HCT116 (cell line): ENCODE results near the gene TMEM222. TPM values are rescaled to one million over a fixed set of nuclear protein-coding genes. Genes with fewer than 3 reads are reported as not detected.

Source experiments
- ATAC-seq: fragments of 200-7000 bp; cut with Tn5 transposase; 2 replicates; pipeline ENCODE4 v1.9.1; 2020; ENCODE audit warnings: mild to moderate bottlenecking, moderate library complexity
- BruUV-seq: library from RNA; stranded (reverse); fragments of 400-500 nt; replicated peaks from 2 replicates; lab custom pipeline; 2021; lab: Mats Ljungman, UMichigan
- CTCF ChIA-PET: fragments of 300-600 bp; sonication (Branson Sonifier 250); formaldehyde crosslinking; loops from one replicate; lab custom pipeline; 2021; ENCODE audit warnings: antibody characterized with exemption; lab: Charles Lee
- POLR2A ChIA-PET: fragments of 300-600, 350-600 bp; sonication (Branson Sonifier 250); formaldehyde crosslinking; loops from one replicate; lab custom pipeline; 2021; ENCODE audit warnings: antibody characterized with exemption; lab: Charles Lee
- RAD21 ChIA-PET, 2 experiments: fragments of 300-600 bp; sonication (Branson Sonifier 250); formaldehyde crosslinking; loops; one replicate each; lab custom pipeline; 2023; ENCODE audit warnings: low total read pairs in 2 of 2; ENCODE audit not compliant: uncharacterized antibody in 2 of 2, unreplicated experiment in 2 of 2, low non-redundant PET in 1 of 2; lab: Charles Lee
- DNase-seq: peaks from one replicate; pipeline ENCODE4 v3.0.0-alpha.2; 2010; ENCODE audit warnings: low read depth, low spot score
- H2AFZ ChIP-seq: fragments of 200-600 bp; shearing (Covaris generic), sonication (generic); 2 replicates; pipeline ENCODE4 v1.6.1; 2017; ENCODE audit warnings: low read depth, mixed run types, mixed read lengths, antibody characterized with exemption, low read length; ENCODE audit not compliant: poor library complexity, severe bottlenecking
- H3K27ac ChIP-seq: 2 replicates; pipeline ENCODE4 v1.5.1; 2012; ENCODE audit warnings: low read depth, low read length
- H3K27me3 ChIP-seq: fragments of 200-600 bp; sonication (generic); 2 replicates; pipeline ENCODE4 v1.6.1; 2016; ENCODE audit warnings: mixed run types, low read length, mixed read lengths; ENCODE audit not compliant: insufficient read depth
- H3K36me3 ChIP-seq, 2 experiments: fragments of 200-500 bp in 1 of 2; fragments of 200-600 bp in 1 of 2; sonication (Bioruptor generic) in 1 of 2; sonication (generic) in 1 of 2; 2 replicates each; pipeline versions ENCODE4 v1.5.1 to v1.6.1; 2014 to 2016; ENCODE audit warnings: low read length in 2 of 2, inconsistent platforms in 1 of 2, mixed read lengths in 1 of 2, mixed run types in 1 of 2; ENCODE audit not compliant: insufficient read depth in 2 of 2, control insufficient read depth in 1 of 2
- H3K4me1 ChIP-seq, 2 experiments: fragments of 200-600 bp in 1 of 2; sonication (generic) in 1 of 2; 2 replicates each; pipeline versions ENCODE4 v1.5.1 to v1.6.1; 2012 to 2017; ENCODE audit warnings: low read length in 2 of 2, inconsistent platforms in 1 of 2, mild to moderate bottlenecking in 1 of 2, mixed read lengths in 1 of 2, mixed run types in 1 of 2, moderate library complexity in 1 of 2; ENCODE audit not compliant: insufficient read depth in 2 of 2, control insufficient read depth in 1 of 2
- H3K4me2 ChIP-seq: fragments of 200-600 bp; sonication (generic); 2 replicates; pipeline ENCODE4 v1.6.1; 2017; ENCODE audit warnings: mixed run types, low read length, mixed read lengths
- H3K4me3 ChIP-seq, 2 experiments: fragments of 200-600 bp in 1 of 2; sonication (generic) in 1 of 2; replicated peaks in 1 of 2; 2 replicates each; pipeline ENCODE4 v1.5.1; 2011 to 2016; ENCODE audit warnings: low read length in 2 of 2, control low read depth in 1 of 2, low read depth in 1 of 2, mild to moderate bottlenecking in 1 of 2, mixed read lengths in 1 of 2, mixed run types in 1 of 2
- H3K79me2 ChIP-seq: fragments of 200-600 bp; sonication (generic); 2 replicates; pipeline ENCODE4 v1.6.1; 2017; ENCODE audit warnings: mild to moderate bottlenecking, mixed run types, low read length, moderate library complexity, mixed read lengths; ENCODE audit not compliant: insufficient read depth
- H3K9ac ChIP-seq: fragments of 200-600 bp; sonication (generic); 2 replicates; pipeline ENCODE4 v1.6.1; 2016; ENCODE audit warnings: low read length, mixed read lengths
- H3K9me2 ChIP-seq: fragments of 200-600 bp; sonication (generic), shearing (Covaris generic); 2 replicates; pipeline ENCODE4 v1.6.1; 2017; ENCODE audit warnings: mixed run types, mild to moderate bottlenecking, moderate library complexity; ENCODE audit not compliant: insufficient read depth
- H3K9me3 ChIP-seq, 2 experiments: fragments of 200-500 bp in 1 of 2; fragments of 200-600 bp in 1 of 2; sonication (Bioruptor generic) in 1 of 2; sonication (generic) in 1 of 2; 2 replicates each; pipeline ENCODE4 v1.6.1; 2014 to 2017; ENCODE audit warnings: low read length in 2 of 2, mixed read lengths in 2 of 2, inconsistent platforms in 1 of 2, low read depth in 1 of 2, mild to moderate bottlenecking in 1 of 2, mixed run types in 1 of 2, moderate library complexity in 1 of 2; ENCODE audit not compliant: control insufficient read depth in 1 of 2, insufficient read depth in 1 of 2
- H4K20me1 ChIP-seq: fragments of 200-600 bp; sonication (generic), shearing (Covaris generic); 2 replicates; pipeline ENCODE4 v1.6.1; 2017; ENCODE audit warnings: mixed run types, mild to moderate bottlenecking, moderate library complexity; ENCODE audit not compliant: insufficient read depth
- CBX3 ChIP-seq: IDR thresholded peaks from 2 replicates; pipeline ENCODE4 v1.6.1; 2012; ENCODE audit warnings: low read depth
- CEBPB ChIP-seq: IDR thresholded peaks from 2 replicates; pipeline ENCODE4 v1.6.1; 2012; ENCODE audit warnings: low read depth
- CTCF ChIP-seq, 3 experiments: fragments of 200-600 bp in 1 of 3; sonication (generic) in 1 of 3; IDR thresholded peaks in 2 of 3; conservative IDR thresholded peaks in 1 of 3; 2 replicates each; pipeline ENCODE4 v1.5.1; 2012 to 2017; ENCODE audit warnings: low read depth in 2 of 3, low read length in 2 of 3, antibody characterized with exemption in 1 of 3, borderline replicate concordance in 1 of 3, control low read depth in 1 of 3, mild to moderate bottlenecking in 1 of 3, mixed read lengths in 1 of 3, mixed run types in 1 of 3, moderate library complexity in 1 of 3; ENCODE audit not compliant: insufficient read depth in 1 of 3
- EGR1 ChIP-seq: IDR thresholded peaks from 2 replicates; pipeline ENCODE4 v1.6.1; 2012; ENCODE audit warnings: low read depth
- ELF1 ChIP-seq: IDR thresholded peaks from 2 replicates; pipeline ENCODE4 v1.6.1; 2012; ENCODE audit warnings: low read depth, borderline replicate concordance
- JUND ChIP-seq: IDR thresholded peaks from 2 replicates; pipeline ENCODE4 v1.6.1; 2012
- POLR2A ChIP-seq: IDR thresholded peaks from 2 replicates; pipeline ENCODE4 v1.7.0; 2011; ENCODE audit warnings: borderline replicate concordance; ENCODE audit not compliant: insufficient read depth, insufficient read length; ENCODE audit errors: extremely low read depth
- RAD21 ChIP-seq: IDR thresholded peaks from 2 replicates; pipeline ENCODE4 v1.6.1; 2012; ENCODE audit warnings: low read depth, mild to moderate bottlenecking
- REST ChIP-seq: IDR thresholded peaks from 2 replicates; pipeline ENCODE4 v1.6.1; 2012; ENCODE audit warnings: low read depth
- SIN3A ChIP-seq: IDR thresholded peaks from 2 replicates; pipeline ENCODE4 v1.6.1; 2012; ENCODE audit warnings: low read depth
- TCF7L2 ChIP-seq: IDR thresholded peaks from 2 replicates; pipeline ENCODE4 v1.7.0; 2011; ENCODE audit warnings: borderline replicate concordance, inconsistent platforms; ENCODE audit not compliant: insufficient read depth, insufficient read length; ENCODE audit errors: extremely low read depth
- ZBTB33 ChIP-seq: IDR thresholded peaks from 2 replicates; pipeline ENCODE4 v1.6.1; 2011; ENCODE audit warnings: mild to moderate bottlenecking, low read length, moderate library complexity; ENCODE audit not compliant: insufficient replicate concordance; ENCODE audit errors: extremely low read depth
- ZFX ChIP-seq: fragments of 450-650 bp; IDR thresholded peaks from 2 replicates; pipeline ENCODE4 v1.6.1; 2017
- intact Hi-C: fragments of 100-400 bp; cut with micrococcal nuclease; formaldehyde crosslinking; loops from 2 replicates; pipeline ENCODE4 v1.10.0; 2022
- total RNA-seq: library from RNA; stranded (reverse); gene quantifications from one replicate; pipeline ENCODE4 v1.2.1, GENCODE V29; 2021; ENCODE audit not compliant: unreplicated experiment

The TMEM222 gene
- total RNA-seq, 1 experiment from 2014 or later: 32.8 TPM

GRCh38 chr1:27345272-27345671 lies 23.3 kb downstream of the TMEM222 start:
- TF ChIP-seq CEBPB: no peak
- no peak for TF ChIP-seq ELF1
- no peak for TF ChIP-seq SIN3A
- TF ChIP-seq CTCF (IDR thresholded peaks at IDR 0.05 in 2 of 3, conservative IDR thresholded peaks at IDR 0.05 in 1 of 3; ENCODE audit: borderline replicate concordance in 1 of 3, insufficient read depth in 1 of 3, low read depth in 2 of 3, low read length in 2 of 3): no peak
- no peak for TF ChIP-seq EGR1
- no peak for TF ChIP-seq REST
- TF ChIP-seq JUND: no peak
- no peak for TF ChIP-seq CBX3
- no peak for TF ChIP-seq RAD21
- no peak for TF ChIP-seq ZBTB33
- TF ChIP-seq POLR2A: no peak
- TF ChIP-seq ZFX: no peak
- no peak for TF ChIP-seq TCF7L2
- H3K27me3 ChIP-seq: no peaks in the 10 kb centered on the region
- no peaks in the 10 kb centered on the region for H3K9me3 ChIP-seq
- H3K36me3 ChIP-seq: no peaks in the 10 kb centered on the region
- no peak overlapping the region for H3K4me3 ChIP-seq
- CTCF ChIA-PET: no interaction called here
- intact Hi-C loops: no loop called here
- no peak overlapping the region for H3K27ac ChIP-seq
- H4K20me1 ChIP-seq: no peaks in the 10 kb centered on the region
- H3K79me2 ChIP-seq: peaks cover 21% of the 10 kb centered on the region; the same call in 1 of the 2 replicates
- no peak overlapping the region for H3K9ac ChIP-seq
- ATAC-seq (no peak), DNase-seq (no peak)
- POLR2A ChIA-PET: no interaction called here
- no TSS peak for BruUV-seq
- no peak overlapping the region for H3K4me2 ChIP-seq
- no peak overlapping the region for H2AFZ ChIP-seq
- peaks cover 41 to 79% of the 10 kb centered on the region in 2 experiments for H3K4me1 ChIP-seq
- RAD21 ChIA-PET: no interaction called here
- no peaks in the 10 kb centered on the region for H3K9me2 ChIP-seq
